GM19397 (cell line): ENCODE data around the gene MTFR1L.

Experiments used
- ATAC-seq: cut with Tn5 transposase; IDR thresholded peaks from one replicate; pipeline ENCODE4 v1.9.1; 2021; ENCODE audit warnings: mild to moderate bottlenecking, moderate library complexity; ENCODE audit not compliant: unreplicated experiment

Gene MTFR1L

GRCh38 chr1:25819491-25820246 lies at the start of gene MTFR1L:
Gene MTFR1L (plus strand): TSS chr1:25819954. CDS start chr1:25823105, 3,151 bp downstream.
- peak; percentile 86 for ATAC-seq

- no peak for ATAC-seq
Measured at GRCh38 chr1:25770541-25771220, 49.1 kb upstream of the MTFR1L start.

- ATAC-seq = no peak
Measured at GRCh38 chr1:25771221-25772114, 48.3 kb upstream of the MTFR1L start.

GRCh38 chr1:25772164-25772563 lies 47.6 kb upstream of the MTFR1L start:
- no peak for ATAC-seq

- ATAC-seq = no peak
Measured at GRCh38 chr1:25772692-25773245, 47.0 kb upstream of the MTFR1L start.

GRCh38 chr1:25773441-25774125 lies 46.2 kb upstream of the MTFR1L start:
- no peak for ATAC-seq

GRCh38 chr1:25774206-25774803 lies 45.4 kb upstream of the MTFR1L start:
- no peak for ATAC-seq

GRCh38 chr1:25774921-25775771 lies 44.6 kb upstream of the MTFR1L start:
- no peak for ATAC-seq

- no peak for ATAC-seq
Measured at GRCh38 chr1:25779388-25779787, 40.4 kb upstream of the MTFR1L start.

GRCh38 chr1:25779894-25780293 lies 39.9 kb upstream of the MTFR1L start:
- no peak for ATAC-seq

GRCh38 chr1:25780318-25781129 lies 39.2 kb upstream of the MTFR1L start:
- no peak for ATAC-seq

GRCh38 chr1:25781130-25781433 lies 38.7 kb upstream of the MTFR1L start:
- no peak for ATAC-seq

GRCh38 chr1:25782608-25783201 lies 37.0 kb upstream of the MTFR1L start:
- ATAC-seq = no peak

GRCh38 chr1:25784575-25785051 lies 35.1 kb upstream of the MTFR1L start:
- no peak for ATAC-seq

GRCh38 chr1:25785333-25786067 lies 34.3 kb upstream of the MTFR1L start:
- no peak for ATAC-seq

- ATAC-seq = no peak
Measured at GRCh38 chr1:25786887-25787759, 32.6 kb upstream of the MTFR1L start.
